Stimulated activated memory B cell treated with anti-CD40 and anti-IgM and Interleukin-4, amounts not matched to agents 10 μg/mL and 1 μg/mL and 100 μg/mL, for 72 hours (primary cell): ENCODE measurements around the gene TMEM213.

Experiments
- ATAC-seq: fragments of 150-1000 bp; cut with Tn5 transposase; 2 replicates; pipeline ENCODE4 v1.10.0; 2021
- H3K27ac Mint-ChIP-seq: one replicate; pipeline ENCODE4 v1.8.0; 2022; ENCODE audit warnings: mild to moderate bottlenecking, mixed read lengths
- H3K27me3 Mint-ChIP-seq: one replicate; pipeline ENCODE4 v1.8.0; 2022; ENCODE audit warnings: mixed read lengths
- H3K36me3 Mint-ChIP-seq: one replicate; pipeline ENCODE4 v1.8.0; 2022; ENCODE audit warnings: mixed read lengths
- H3K4me1 Mint-ChIP-seq: one replicate; pipeline ENCODE4 v1.8.0; 2022; ENCODE audit warnings: mixed read lengths
- H3K4me3 Mint-ChIP-seq: one replicate; pipeline ENCODE4 v1.8.0; 2022; ENCODE audit warnings: mild to moderate bottlenecking, moderate library complexity, mixed read lengths
- H3K9me3 Mint-ChIP-seq: one replicate; pipeline ENCODE4 v1.8.0; 2022; ENCODE audit warnings: mixed read lengths

TMEM213 gene

GRCh38 chr7:138797715-138798320 lies at the start of gene TMEM213, which contains the start of gene ATP6V0A4:
TMEM213 (plus strand) TSS chr7:138797994; CDS start chr7:138798105, 111 bp downstream.
ATP6V0A4 (minus strand) TSS chr7:138798196; CDS start chr7:138771247, 26,949 bp downstream.
- H3K27ac Mint-ChIP-seq: no peak within 1 kb of the TSS
- no peak for ATAC-seq
- no peaks in the 10 kb centered on the region for H3K36me3 Mint-ChIP-seq
- no peaks in the 10 kb centered on the region for H3K9me3 Mint-ChIP-seq
- no peaks in the 10 kb centered on the region for H3K4me1 Mint-ChIP-seq
- H3K27me3 Mint-ChIP-seq: peaks cover 8% of the 10 kb centered on the region
- no peak within 1 kb of the TSS for H3K4me3 Mint-ChIP-seq

GRCh38 chr7:138748666-138749065 lies 49.1 kb upstream of the TMEM213 start:
- no peak overlapping the region for H3K4me3 Mint-ChIP-seq
- no peak for ATAC-seq
- peaks cover 26% of the 10 kb centered on the region for H3K27me3 Mint-ChIP-seq
- no peak overlapping the region for H3K27ac Mint-ChIP-seq
- H3K36me3 Mint-ChIP-seq: no peaks in the 10 kb centered on the region
- H3K4me1 Mint-ChIP-seq: no peaks in the 10 kb centered on the region
- no peaks in the 10 kb centered on the region for H3K9me3 Mint-ChIP-seq

- ATAC-seq: no peak
- Mint-ChIP-seq H3K4me1 (no peaks in the 10 kb centered on the region), H3K9me3 (no peaks in the 10 kb centered on the region), H3K27me3 (peaks cover 26% of the 10 kb centered on the region), H3K4me3 (no peak overlapping the region), H3K36me3 (no peaks in the 10 kb centered on the region), H3K27ac (no peak overlapping the region)
Observed at GRCh38 chr7:138749960-138750359, 47.8 kb upstream of the TMEM213 start.

GRCh38 chr7:138750473-138750872 lies 47.3 kb upstream of the TMEM213 start:
- Mint-ChIP-seq H3K4me3 (no peak overlapping the region), H3K27ac (no peak overlapping the region), H3K36me3 (no peaks in the 10 kb centered on the region), H3K27me3 (peaks cover 26% of the 10 kb centered on the region), H3K9me3 (no peaks in the 10 kb centered on the region), H3K4me1 (no peaks in the 10 kb centered on the region)
- ATAC-seq: no peak

GRCh38 chr7:138750901-138751464 lies 46.8 kb upstream of the TMEM213 start:
- Mint-ChIP-seq H3K4me1 (no peaks in the 10 kb centered on the region), H3K27me3 (peaks cover 26% of the 10 kb centered on the region), H3K36me3 (no peaks in the 10 kb centered on the region), H3K27ac (no peak overlapping the region), H3K9me3 (no peaks in the 10 kb centered on the region), H3K4me3 (no peak overlapping the region)
- no peak for ATAC-seq

GRCh38 chr7:138752518-138753149 lies 45.2 kb upstream of the TMEM213 start:
- Mint-ChIP-seq H3K4me1 (no peaks in the 10 kb centered on the region), H3K27me3 (peaks cover 26% of the 10 kb centered on the region), H3K4me3 (no peak overlapping the region), H3K27ac (no peak overlapping the region), H3K9me3 (no peaks in the 10 kb centered on the region), H3K36me3 (no peaks in the 10 kb centered on the region)
- peak; percentile 61 for ATAC-seq

- Mint-ChIP-seq H3K9me3 (no peaks in the 10 kb centered on the region), H3K4me1 (no peaks in the 10 kb centered on the region), H3K27ac (no peak overlapping the region), H3K4me3 (no peak overlapping the region), H3K27me3 (peaks cover 26% of the 10 kb centered on the region), H3K36me3 (no peaks in the 10 kb centered on the region)
- ATAC-seq: no peak
Observed at GRCh38 chr7:138753150-138753518, 44.7 kb upstream of the TMEM213 start.

- Mint-ChIP-seq H3K4me3 (no peak overlapping the region), H3K27me3 (peaks cover 26% of the 10 kb centered on the region), H3K27ac (no peak overlapping the region), H3K9me3 (no peaks in the 10 kb centered on the region), H3K4me1 (no peaks in the 10 kb centered on the region), H3K36me3 (no peaks in the 10 kb centered on the region)
- no peak for ATAC-seq
Observed at GRCh38 chr7:138753610-138754009, 44.2 kb upstream of the TMEM213 start.

- Mint-ChIP-seq H3K4me1 (no peaks in the 10 kb centered on the region), H3K27me3 (peaks cover 14% of the 10 kb centered on the region), H3K36me3 (no peaks in the 10 kb centered on the region), H3K9me3 (no peaks in the 10 kb centered on the region), H3K27ac (no peak overlapping the region), H3K4me3 (no peak overlapping the region)
- no peak for ATAC-seq
Observed at GRCh38 chr7:138755331-138755747, 42.5 kb upstream of the TMEM213 start.

GRCh38 chr7:138755842-138756590 lies 41.8 kb upstream of the TMEM213 start:
- Mint-ChIP-seq H3K4me1 (no peaks in the 10 kb centered on the region), H3K4me3 (no peak overlapping the region), H3K36me3 (no peaks in the 10 kb centered on the region), H3K9me3 (no peaks in the 10 kb centered on the region), H3K27ac (no peak overlapping the region), H3K27me3 (peaks cover 7% of the 10 kb centered on the region)
- ATAC-seq: no peak

- no peaks in the 10 kb centered on the region for H3K9me3 Mint-ChIP-seq
- H3K27ac Mint-ChIP-seq: no peak overlapping the region
- ATAC-seq: no peak
- H3K36me3 Mint-ChIP-seq: no peaks in the 10 kb centered on the region
- peaks cover under 1% of the 10 kb centered on the region for H3K27me3 Mint-ChIP-seq
- H3K4me1 Mint-ChIP-seq: no peaks in the 10 kb centered on the region
- no peak overlapping the region for H3K4me3 Mint-ChIP-seq
Observed at GRCh38 chr7:138756591-138757242, 41.1 kb upstream of the TMEM213 start.

GRCh38 chr7:138768241-138768640 lies 29.6 kb upstream of the TMEM213 start:
- no peak for ATAC-seq
- Mint-ChIP-seq H3K4me1 (no peaks in the 10 kb centered on the region), H3K4me3 (no peak overlapping the region), H3K27me3 (peaks cover 14% of the 10 kb centered on the region), H3K36me3 (no peaks in the 10 kb centered on the region), H3K9me3 (no peaks in the 10 kb centered on the region), H3K27ac (no peak overlapping the region)

GRCh38 chr7:138770904-138771303 lies 26.9 kb upstream of the TMEM213 start:
- H3K4me1 Mint-ChIP-seq: no peaks in the 10 kb centered on the region
- no peaks in the 10 kb centered on the region for H3K9me3 Mint-ChIP-seq
- H3K27me3 Mint-ChIP-seq: peaks cover 21% of the 10 kb centered on the region
- H3K36me3 Mint-ChIP-seq: no peaks in the 10 kb centered on the region
- ATAC-seq: no peak
- H3K4me3 Mint-ChIP-seq: no peak overlapping the region
- no peak overlapping the region for H3K27ac Mint-ChIP-seq

GRCh38 chr7:138773176-138773575 lies 24.6 kb upstream of the TMEM213 start:
- peaks cover 21% of the 10 kb centered on the region for H3K27me3 Mint-ChIP-seq
- H3K27ac Mint-ChIP-seq: no peak overlapping the region
- H3K4me3 Mint-ChIP-seq: no peak overlapping the region
- H3K36me3 Mint-ChIP-seq: no peaks in the 10 kb centered on the region
- no peaks in the 10 kb centered on the region for H3K9me3 Mint-ChIP-seq
- no peaks in the 10 kb centered on the region for H3K4me1 Mint-ChIP-seq
- peak; percentile 6 for ATAC-seq

GRCh38 chr7:138773817-138774216 lies 24.0 kb upstream of the TMEM213 start:
- ATAC-seq: no peak
- no peaks in the 10 kb centered on the region for H3K9me3 Mint-ChIP-seq
- no peaks in the 10 kb centered on the region for H3K36me3 Mint-ChIP-seq
- H3K4me1 Mint-ChIP-seq: no peaks in the 10 kb centered on the region
- H3K4me3 Mint-ChIP-seq: no peak overlapping the region
- H3K27ac Mint-ChIP-seq: no peak overlapping the region
- peaks cover 21% of the 10 kb centered on the region for H3K27me3 Mint-ChIP-seq
